ENCODE measurements around the gene CACTIN.
A peak's percentile ranks its signal among the peaks of the same experiment; 100 is the strongest.

CACTIN gene

DNA sequence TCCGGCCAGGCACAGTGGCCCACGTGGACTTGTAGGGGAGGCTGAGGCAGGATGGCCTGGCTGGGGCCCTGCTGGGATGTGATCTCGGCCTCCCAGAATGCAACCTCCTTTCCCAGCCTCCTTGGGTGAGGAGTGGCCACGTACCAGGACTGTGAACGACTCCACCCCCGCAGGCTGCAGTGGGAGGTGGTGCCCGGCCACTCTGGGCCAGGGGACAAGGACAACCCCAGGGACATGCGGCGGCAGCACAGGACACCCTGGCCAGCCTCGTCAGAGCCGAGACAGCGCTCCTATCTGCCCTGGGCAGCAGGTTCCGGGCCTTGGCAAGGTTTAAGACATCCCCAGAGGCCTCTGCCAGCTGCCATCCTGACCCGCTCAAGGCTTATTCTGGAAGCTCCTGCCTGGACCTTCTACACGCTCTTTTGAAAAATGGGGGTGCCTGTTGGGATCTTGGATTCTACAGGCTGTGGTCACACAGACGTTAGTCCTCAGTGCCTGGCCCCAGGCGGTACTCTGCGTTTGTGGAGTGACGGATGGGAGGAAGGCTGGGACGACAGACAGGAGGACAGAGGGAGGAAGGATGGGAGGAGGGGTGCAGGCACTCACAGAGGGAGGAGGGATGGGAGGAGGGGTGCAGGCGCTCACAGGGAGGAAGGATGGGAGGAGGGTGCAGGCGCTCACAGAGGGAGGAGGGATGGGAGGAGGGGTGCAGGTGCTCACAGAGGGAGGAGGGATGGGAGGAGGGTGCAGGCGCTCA lies 19.9 kb upstream of the CACTIN start:
- no peak for DNase-seq (ENCODE audit: low read depth, low spot score)
- Histone ChIP-seq H3K4me1 (ENCODE audit: insufficient read depth, insufficient read length) (peaks cover 14% of the 10 kb centered on the region), H3K4me3 (ENCODE audit: insufficient read length, low read depth) (no peak overlapping the region), H3K36me3 (ENCODE audit: insufficient read depth, insufficient read length, low read length) (peaks cover 78% of the 10 kb centered on the region), H3K27me3 (ENCODE audit: insufficient read depth, insufficient read length) (no peaks in the 10 kb centered on the region), H3K9me3 (ENCODE audit: insufficient read depth, low read length) (no peaks in the 10 kb centered on the region), H3K9ac (ENCODE audit: insufficient read length, low read depth) (no peak overlapping the region)
- TF ChIP-seq YY1 (IDR thresholded peaks at IDR 0.05; ENCODE audit: insufficient read depth, insufficient read length) (no peak), ZNF274 (IDR thresholded peaks at IDR 0.05; ENCODE audit: low read depth, low read length) (no peak), SUZ12 (IDR thresholded peaks at IDR 0.05; ENCODE audit: extremely low read depth, insufficient read depth, insufficient read length) (no peak)

GRCh38 chr19:3645726-3646125 lies 19.1 kb upstream of the CACTIN start:
- H3K4me1 ChIP-seq (ENCODE audit: insufficient read depth, insufficient read length): peaks cover 14% of the 10 kb centered on the region
- peaks cover 81% of the 10 kb centered on the region for H3K36me3 ChIP-seq (ENCODE audit: insufficient read depth, insufficient read length, low read length)
- no peaks in the 10 kb centered on the region for H3K9me3 ChIP-seq (ENCODE audit: insufficient read depth, low read length)
- no peak for DNase-seq (ENCODE audit: low read depth, low spot score)
- TF ChIP-seq ZNF274 (IDR thresholded peaks at IDR 0.05; ENCODE audit: low read depth, low read length) (no peak), SUZ12 (IDR thresholded peaks at IDR 0.05; ENCODE audit: extremely low read depth, insufficient read depth, insufficient read length) (no peak), YY1 (IDR thresholded peaks at IDR 0.05; ENCODE audit: insufficient read depth, insufficient read length) (no peak)
- H3K9ac ChIP-seq (ENCODE audit: insufficient read length, low read depth): no peak overlapping the region
- no peak overlapping the region for H3K4me3 ChIP-seq (ENCODE audit: insufficient read length, low read depth)
- H3K27me3 ChIP-seq (ENCODE audit: insufficient read depth, insufficient read length): no peaks in the 10 kb centered on the region

- Histone ChIP-seq H3K4me1 (ENCODE audit: insufficient read depth, insufficient read length) (peaks cover 14% of the 10 kb centered on the region), H3K9ac (ENCODE audit: insufficient read length, low read depth) (no peak overlapping the region), H3K4me3 (ENCODE audit: insufficient read length, low read depth) (no peak overlapping the region), H3K27me3 (ENCODE audit: insufficient read depth, insufficient read length) (no peaks in the 10 kb centered on the region), H3K36me3 (ENCODE audit: insufficient read depth, insufficient read length, low read length) (peaks cover 75% of the 10 kb centered on the region), H3K9me3 (ENCODE audit: insufficient read depth, low read length) (no peaks in the 10 kb centered on the region)
- DNase-seq (ENCODE audit: low read depth, low spot score): no peak
- TF ChIP-seq ZNF274 (IDR thresholded peaks at IDR 0.05; ENCODE audit: low read depth, low read length): no peak
- no peak for TF ChIP-seq YY1 (IDR thresholded peaks at IDR 0.05; ENCODE audit: insufficient read depth, insufficient read length)
- no peak for TF ChIP-seq SUZ12 (IDR thresholded peaks at IDR 0.05; ENCODE audit: extremely low read depth, insufficient read depth, insufficient read length)
Measured at GRCh38 chr19:3645067-3645396, 18.4 kb upstream of the CACTIN start.

- Histone ChIP-seq H3K27me3 (ENCODE audit: insufficient read depth, insufficient read length) (no peaks in the 10 kb centered on the region), H3K36me3 (ENCODE audit: insufficient read depth, insufficient read length, low read length) (peaks cover 79% of the 10 kb centered on the region), H3K9ac (ENCODE audit: insufficient read length, low read depth) (peak overlapping the region; percentile 56), H3K4me3 (ENCODE audit: insufficient read length, low read depth) (no peak overlapping the region), H3K9me3 (ENCODE audit: insufficient read depth, low read length) (no peaks in the 10 kb centered on the region), H3K4me1 (ENCODE audit: insufficient read depth, insufficient read length) (peaks cover 14% of the 10 kb centered on the region)
- DNase-seq (ENCODE audit: low read depth, low spot score): no peak
- TF ChIP-seq YY1 (IDR thresholded peaks at IDR 0.05; ENCODE audit: insufficient read depth, insufficient read length): no peak
- TF ChIP-seq SUZ12 (IDR thresholded peaks at IDR 0.05; ENCODE audit: extremely low read depth, insufficient read depth, insufficient read length): no peak
- no peak for TF ChIP-seq ZNF274 (IDR thresholded peaks at IDR 0.05; ENCODE audit: low read depth, low read length)
Measured at GRCh38 chr19:3644351-3645066, 17.9 kb upstream of the CACTIN start.

- no peaks in the 10 kb centered on the region for H3K9me3 ChIP-seq (ENCODE audit: insufficient read depth, low read length)
- no peak for DNase-seq (ENCODE audit: low read depth, low spot score)
- peaks cover 14% of the 10 kb centered on the region for H3K4me1 ChIP-seq (ENCODE audit: insufficient read depth, insufficient read length)
- H3K4me3 ChIP-seq (ENCODE audit: insufficient read length, low read depth): no peak overlapping the region
- TF ChIP-seq ZNF274 (IDR thresholded peaks at IDR 0.05; ENCODE audit: low read depth, low read length) (no peak), SUZ12 (IDR thresholded peaks at IDR 0.05; ENCODE audit: extremely low read depth, insufficient read depth, insufficient read length) (no peak), YY1 (IDR thresholded peaks at IDR 0.05; ENCODE audit: insufficient read depth, insufficient read length) (no peak)
- H3K9ac ChIP-seq (ENCODE audit: insufficient read length, low read depth): peak overlapping the region; percentile 56
- no peaks in the 10 kb centered on the region for H3K27me3 ChIP-seq (ENCODE audit: insufficient read depth, insufficient read length)
- H3K36me3 ChIP-seq (ENCODE audit: insufficient read depth, insufficient read length, low read length): peaks cover 85% of the 10 kb centered on the region
Measured at GRCh38 chr19:3643674-3644313, 17.2 kb upstream of the CACTIN start.

GRCh38 chr19:3642987-3643673 lies 16.5 kb upstream of the CACTIN start:
- Histone ChIP-seq H3K9ac (ENCODE audit: insufficient read length, low read depth) (no peak overlapping the region), H3K4me1 (ENCODE audit: insufficient read depth, insufficient read length) (peaks cover 14% of the 10 kb centered on the region), H3K27me3 (ENCODE audit: insufficient read depth, insufficient read length) (no peaks in the 10 kb centered on the region), H3K4me3 (ENCODE audit: insufficient read length, low read depth) (no peak overlapping the region), H3K9me3 (ENCODE audit: insufficient read depth, low read length) (no peaks in the 10 kb centered on the region), H3K36me3 (ENCODE audit: insufficient read depth, insufficient read length, low read length) (peaks cover 86% of the 10 kb centered on the region)
- TF ChIP-seq ZNF274 (IDR thresholded peaks at IDR 0.05; ENCODE audit: low read depth, low read length): no peak
- TF ChIP-seq YY1 (IDR thresholded peaks at IDR 0.05; ENCODE audit: insufficient read depth, insufficient read length): no peak
- TF ChIP-seq SUZ12 (IDR thresholded peaks at IDR 0.05; ENCODE audit: extremely low read depth, insufficient read depth, insufficient read length): no peak
- DNase-seq (ENCODE audit: low read depth, low spot score): no peak
